MCF 10A (cell line): ENCODE results near the gene PIP4K2C. TPM values are rescaled to one million over a fixed set of nuclear protein-coding genes. Genes with fewer than 3 reads are reported as not detected.
A peak's percentile ranks its signal among the peaks of the same experiment; 100 is the strongest.

Experiments
- BruUV-seq: library from RNA; stranded (reverse); fragments of 400-500 nt; replicated peaks from 2 replicates; lab custom pipeline; 2021; lab: Mats Ljungman, UMichigan
- CTCF ChIA-PET: fragments of 300-600 bp; sonication (Branson Sonifier 250); formaldehyde crosslinking; extraction: SDS; loops from one replicate; lab custom pipeline; 2021; ENCODE audit warnings: antibody characterized with exemption, inconsistent platforms; lab: Yijun Ruan, JAX
- POLR2A ChIA-PET: fragments of 300-600, 350-650 bp; sonication (Branson Sonifier 250); formaldehyde crosslinking; extraction: SDS; loops from one replicate; lab custom pipeline; 2020; ENCODE audit warnings: antibody characterized with exemption, inconsistent platforms; lab: Yijun Ruan, JAX
- DNase-seq: peaks from one replicate; pipeline ENCODE4 v3.0.0-alpha.2; 2018; ENCODE audit not compliant: unreplicated experiment
- H3K27ac Mint-ChIP-seq: one replicate; pipeline ENCODE4 v1.8.0; 2022; ENCODE audit warnings: mild to moderate bottlenecking, low read depth, mixed read lengths; ENCODE audit not compliant: unreplicated experiment
- H3K27me3 Mint-ChIP-seq: one replicate; pipeline ENCODE4 v1.8.0; 2022; ENCODE audit warnings: mixed read lengths; ENCODE audit not compliant: insufficient read depth, unreplicated experiment
- H3K36me3 Mint-ChIP-seq: one replicate; pipeline ENCODE4 v1.8.0; 2022; ENCODE audit warnings: mild to moderate bottlenecking, moderate library complexity, mixed read lengths; ENCODE audit not compliant: insufficient read depth, unreplicated experiment
- H3K4me1 Mint-ChIP-seq: one replicate; pipeline ENCODE4 v1.8.0; 2022; ENCODE audit warnings: mixed read lengths; ENCODE audit not compliant: insufficient read depth, unreplicated experiment
- H3K4me3 Mint-ChIP-seq: one replicate; pipeline ENCODE4 v1.8.0; 2022; ENCODE audit warnings: mild to moderate bottlenecking, moderate library complexity, mixed read lengths; ENCODE audit not compliant: unreplicated experiment
- H3K9me3 Mint-ChIP-seq: one replicate; pipeline ENCODE4 v1.8.0; 2022; ENCODE audit warnings: mixed read lengths; ENCODE audit not compliant: unreplicated experiment
- CTCF ChIP-seq: fragments of 200-600 bp; IDR thresholded peaks from one replicate; pipeline ENCODE4 v1.8.0; 2022; ENCODE audit warnings: antibody characterized with exemption, mild to moderate bottlenecking; ENCODE audit not compliant: unreplicated experiment
- intact Hi-C: fragments of 100-400 bp; cut with micrococcal nuclease; formaldehyde crosslinking; loops from 2 replicates; pipeline ENCODE4 v1.14.1; 2022
- total RNA-seq: library from RNA; stranded (reverse); gene quantifications from 2 replicates; pipeline ENCODE4 v1.2.3, GENCODE V29; 2022

Gene PIP4K2C
- total RNA-seq, 1 experiment from 2014 or later = 32.0 TPM

- no peak for DNase-seq
- CTCF ChIA-PET = interaction anchor here (0.5 to 2.5 kb wide), 10 partner anchors 9 to 1049 kb away, joined by 3 to 7 read pairs (median 4); partner anchors contain the start of genes CYP27B1 and OS9
- H3K9me3 Mint-ChIP-seq = no peaks in the 10 kb centered on the region
- H3K27ac Mint-ChIP-seq = peak overlapping the region; percentile 98
- no peak for TF ChIP-seq CTCF
- no peaks in the 10 kb centered on the region for H3K27me3 Mint-ChIP-seq
- peak overlapping the region; percentile 93 for H3K4me3 Mint-ChIP-seq
- H3K36me3 Mint-ChIP-seq = peaks cover 23% of the 10 kb centered on the region
- no TSS peak for BruUV-seq
- POLR2A ChIA-PET = interaction anchor here (0.5 to 3.6 kb wide), 20 partner anchors 9 to 1621 kb away, joined by 3 to 43 read pairs (median 4); partner anchors contain the start of genes DDIT3, LRP1, MBD6 and OS9
- peaks cover 32% of the 10 kb centered on the region for H3K4me1 Mint-ChIP-seq
- intact Hi-C loops = no loop called here
These were observed 45.1 kb upstream of the PIP4K2C start for GRCh38 chr12:57545809-57546437.

- CTCF ChIA-PET = interaction anchor here (0.5 to 2.5 kb wide), 11 partner anchors 36 to 1050 kb away, joined by 3 to 7 read pairs (median 4); partner anchors contain the start of genes CYP27B1 and OS9
- intact Hi-C loops = loop anchor here (1.0 kb wide), 1 partner anchor 24 kb away; the partner anchor contains the start of gene MBD6
- Mint-ChIP-seq H3K27ac (peak within 1 kb of the TSS; percentile 98), H3K36me3 (peaks cover 16% of the 10 kb centered on the region), H3K4me1 (peaks cover 32% of the 10 kb centered on the region), H3K27me3 (no peaks in the 10 kb centered on the region), H3K4me3 (peak within 1 kb of the TSS; percentile 93), H3K9me3 (no peaks in the 10 kb centered on the region)
- peak; percentile 98 for DNase-seq
- POLR2A ChIA-PET = interaction anchor here (0.5 to 3.6 kb wide), 25 partner anchors 10 to 1622 kb away, joined by 3 to 43 read pairs (median 4); partner anchors contain the start of genes DDIT3, MBD6, OS9 and PIP4K2C
- peak; percentile 18 for TF ChIP-seq CTCF
- BruUV-seq = TSS peak; percentile 54
These were observed 44.3 kb upstream of the PIP4K2C start, which contains the start of gene DCTN2 for GRCh38 chr12:57546438-57547287. TSS of gene DCTN2 (minus strand) at chr12:57547192. CDS start at chr12:57547063, 129 bp downstream.

GRCh38 chr12:57547288-57548012 is 43.5 kb upstream of the PIP4K2C start:
- Mint-ChIP-seq H3K4me3 (peak overlapping the region; percentile 93), H3K36me3 (peaks cover 9% of the 10 kb centered on the region), H3K4me1 (peaks cover 32% of the 10 kb centered on the region), H3K27ac (peak overlapping the region; percentile 98), H3K9me3 (no peaks in the 10 kb centered on the region), H3K27me3 (no peaks in the 10 kb centered on the region)
- ChIA-PET POLR2A (interaction anchor here (0.6 to 3.6 kb wide), 15 partner anchors 10 to 374 kb away, joined by 3 to 43 read pairs (median 7); partner anchors contain the start of genes DDIT3, MBD6, OS9 and PIP4K2C), CTCF (interaction anchor here (0.6 to 1.5 kb wide), 5 partner anchors 35 to 179 kb away, joined by 3 to 4 read pairs (median 4); partner anchors contain the start of gene OS9)
- DNase-seq = no peak
- intact Hi-C loops = loop anchor here (1.0 kb wide), 1 partner anchor 25 kb away; the partner anchor contains the start of gene MBD6
- no peak for TF ChIP-seq CTCF
- BruUV-seq = TSS peak; percentile 49
